Epithelial cell of esophagus (primary cell): ENCODE data around the gene INHBA.

ENCODE experiments used
- DNase-seq: peaks from one replicate; pipeline ENCODE4 v3.0.0; 2010; ENCODE audit warnings: low read depth
- H3K4me3 ChIP-seq: 2 replicates; pipeline ENCODE4 v1.5.1; 2011; ENCODE audit warnings: mild to moderate bottlenecking, low read length, control low read depth
- TF ChIP-seq, protein P1 (sequence below): IDR thresholded peaks from 2 replicates; pipeline ENCODE4 v1.5.1; 2011; ENCODE audit warnings: low read depth, mild to moderate bottlenecking, low read length, control low read depth, inconsistent platforms; ENCODE audit not compliant: insufficient read depth; ENCODE audit errors: missing control alignments

INHBA gene

DNA sequence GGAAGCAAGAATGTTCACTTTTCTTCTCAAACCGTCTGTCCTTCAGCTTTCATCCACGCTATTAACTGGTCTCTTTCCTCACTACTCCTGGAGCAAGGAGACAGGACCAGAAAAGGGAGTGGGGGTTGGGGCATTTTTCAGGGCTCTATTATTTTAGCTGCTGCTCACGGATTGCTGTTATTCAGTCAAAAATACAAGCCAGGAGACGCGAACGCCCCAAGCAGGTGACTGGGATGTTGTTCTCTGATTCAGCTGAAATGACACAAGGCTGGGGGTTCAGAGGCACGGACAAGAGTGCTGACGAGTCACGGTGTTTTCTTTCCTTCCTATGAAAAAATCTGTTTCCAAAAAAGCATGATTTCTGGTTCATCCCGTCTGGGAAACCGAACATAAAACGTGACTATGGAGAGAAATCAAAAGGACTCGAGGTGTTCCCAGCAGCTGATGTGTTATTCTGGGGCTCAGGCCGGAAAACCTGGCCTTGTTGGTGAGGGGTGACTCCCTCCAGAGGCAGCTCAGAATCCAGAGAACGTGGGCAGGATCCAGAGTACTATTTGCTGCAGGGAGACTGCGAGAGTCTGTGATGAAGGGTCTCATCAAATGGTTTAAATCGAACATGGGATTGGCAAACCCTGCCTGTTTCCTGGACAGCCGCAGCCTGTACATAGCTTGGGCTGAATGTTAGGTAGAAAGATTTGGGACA, 3.5 kb upstream of the INHBA start:
- DNase-seq = no peak
- no peak overlapping the region for H3K4me3 ChIP-seq
- TF ChIP-seq, protein P1, sequence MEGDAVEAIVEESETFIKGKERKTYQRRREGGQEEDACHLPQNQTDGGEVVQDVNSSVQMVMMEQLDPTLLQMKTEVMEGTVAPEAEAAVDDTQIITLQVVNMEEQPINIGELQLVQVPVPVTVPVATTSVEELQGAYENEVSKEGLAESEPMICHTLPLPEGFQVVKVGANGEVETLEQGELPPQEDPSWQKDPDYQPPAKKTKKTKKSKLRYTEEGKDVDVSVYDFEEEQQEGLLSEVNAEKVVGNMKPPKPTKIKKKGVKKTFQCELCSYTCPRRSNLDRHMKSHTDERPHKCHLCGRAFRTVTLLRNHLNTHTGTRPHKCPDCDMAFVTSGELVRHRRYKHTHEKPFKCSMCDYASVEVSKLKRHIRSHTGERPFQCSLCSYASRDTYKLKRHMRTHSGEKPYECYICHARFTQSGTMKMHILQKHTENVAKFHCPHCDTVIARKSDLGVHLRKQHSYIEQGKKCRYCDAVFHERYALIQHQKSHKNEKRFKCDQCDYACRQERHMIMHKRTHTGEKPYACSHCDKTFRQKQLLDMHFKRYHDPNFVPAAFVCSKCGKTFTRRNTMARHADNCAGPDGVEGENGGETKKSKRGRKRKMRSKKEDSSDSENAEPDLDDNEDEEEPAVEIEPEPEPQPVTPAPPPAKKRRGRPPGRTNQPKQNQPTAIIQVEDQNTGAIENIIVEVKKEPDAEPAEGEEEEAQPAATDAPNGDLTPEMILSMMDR = no peak

DNA sequence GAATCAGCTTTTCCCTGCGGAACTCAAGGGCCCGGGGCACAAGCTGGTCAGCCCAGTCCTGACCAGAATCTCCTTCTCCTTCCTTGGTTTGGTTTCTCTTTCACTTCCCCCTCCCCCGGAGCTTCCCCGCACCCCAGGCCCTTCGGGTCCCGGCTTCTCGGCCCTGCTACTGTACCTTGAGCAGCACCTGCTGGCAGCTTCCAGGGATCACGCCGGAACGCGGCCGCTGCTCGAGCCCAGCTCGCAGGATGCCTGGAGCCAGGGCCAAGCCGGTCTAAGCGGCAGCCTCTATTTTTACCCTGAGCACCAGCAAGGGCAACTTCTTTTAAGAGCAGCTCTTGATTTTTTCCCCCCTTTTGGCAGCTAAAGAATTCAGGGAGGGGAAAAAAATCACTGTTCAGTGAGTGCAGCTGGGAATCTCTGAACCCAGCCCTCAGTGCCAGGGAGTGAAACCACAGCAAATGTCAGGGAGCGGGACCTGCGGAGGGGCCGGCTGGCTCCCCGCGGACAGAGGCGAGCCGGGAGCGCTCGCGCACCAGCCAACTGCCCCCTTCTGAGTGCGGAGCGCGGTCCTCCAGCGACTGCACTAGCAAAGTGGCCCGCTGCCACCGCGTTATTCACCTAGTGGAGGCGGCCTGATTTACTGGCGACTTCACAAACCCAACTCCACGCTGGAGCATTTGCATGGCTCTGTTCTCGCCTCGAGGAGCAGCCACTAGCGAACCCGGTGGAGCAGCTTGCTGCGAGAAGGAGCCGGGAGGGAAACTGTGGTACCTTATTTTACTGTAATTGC, 2.4 kb upstream of the INHBA start:
- TF ChIP-seq, protein P1 = peak; percentile 85
- H3K4me3 ChIP-seq = peak overlapping the region; percentile 56
- peak; percentile 87 for DNase-seq

DNA sequence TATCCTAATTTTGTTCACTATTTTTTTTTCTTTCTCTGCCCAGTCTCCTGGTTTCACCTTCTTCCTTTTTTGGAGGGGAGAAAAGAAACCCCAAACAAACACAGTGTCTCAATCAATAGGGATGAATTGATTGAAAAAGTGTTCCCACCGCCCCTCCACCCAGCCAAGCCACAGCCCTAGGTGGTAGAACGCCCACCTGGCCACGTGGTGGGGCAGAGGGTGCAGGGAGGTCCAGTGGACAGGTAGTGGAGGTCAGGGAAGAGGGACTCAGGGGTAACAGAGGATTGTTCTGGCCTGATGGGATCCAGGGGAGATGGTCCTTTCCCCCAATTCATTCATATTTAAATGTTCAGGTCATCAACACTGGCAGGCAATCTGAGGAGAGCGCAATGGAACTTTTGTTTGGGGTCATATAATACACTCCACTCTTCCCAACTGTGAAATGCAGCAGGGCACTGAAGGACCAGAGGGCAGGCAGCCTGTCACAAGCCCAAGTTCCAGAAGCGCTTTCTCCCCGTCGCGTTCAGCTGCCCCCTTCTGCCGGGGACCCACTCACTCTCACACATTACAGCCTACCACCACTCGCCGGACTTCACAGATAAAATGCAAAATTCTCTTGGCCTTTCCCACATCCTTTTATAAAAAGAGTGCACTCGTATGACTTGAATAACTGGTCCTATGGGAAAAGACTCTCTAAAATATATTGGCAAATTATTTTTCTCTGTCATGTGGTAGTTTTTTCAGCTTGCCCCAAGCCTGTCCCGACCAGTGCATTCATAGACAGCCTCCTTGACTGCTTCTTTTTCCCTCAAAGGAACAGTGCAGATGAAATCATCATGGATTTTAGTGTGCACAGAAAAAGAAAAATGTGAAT, 1.6 kb downstream of the INHBA start:
- H3K4me3 ChIP-seq = peak overlapping the region; percentile 48
- TF ChIP-seq, protein P1 = no peak
- no peak for DNase-seq

DNA sequence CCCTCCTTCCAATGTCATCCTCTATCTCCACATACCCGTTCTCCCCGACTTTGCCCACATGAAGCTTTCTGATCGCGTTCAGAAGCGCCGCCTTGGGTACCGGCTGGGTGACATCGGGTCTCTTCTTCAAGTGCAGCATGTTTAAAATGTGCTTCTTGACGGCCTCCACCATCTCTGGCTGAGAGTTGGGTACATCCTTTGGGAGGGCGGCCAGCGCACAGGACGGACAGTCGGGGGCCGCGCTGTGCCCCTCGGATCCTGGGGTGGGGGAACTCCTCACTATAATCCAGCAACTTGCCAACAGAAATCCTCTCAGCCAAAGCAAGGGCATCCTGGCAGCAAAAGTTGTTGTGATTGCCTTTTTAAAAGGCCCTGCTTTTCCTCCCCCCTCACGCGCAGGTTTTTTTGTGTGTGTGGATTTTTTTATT, 2.8 kb downstream of the INHBA start:
- peak overlapping the region; percentile 48 for H3K4me3 ChIP-seq
- no peak for DNase-seq
- TF ChIP-seq, protein P1 = no peak

DNA sequence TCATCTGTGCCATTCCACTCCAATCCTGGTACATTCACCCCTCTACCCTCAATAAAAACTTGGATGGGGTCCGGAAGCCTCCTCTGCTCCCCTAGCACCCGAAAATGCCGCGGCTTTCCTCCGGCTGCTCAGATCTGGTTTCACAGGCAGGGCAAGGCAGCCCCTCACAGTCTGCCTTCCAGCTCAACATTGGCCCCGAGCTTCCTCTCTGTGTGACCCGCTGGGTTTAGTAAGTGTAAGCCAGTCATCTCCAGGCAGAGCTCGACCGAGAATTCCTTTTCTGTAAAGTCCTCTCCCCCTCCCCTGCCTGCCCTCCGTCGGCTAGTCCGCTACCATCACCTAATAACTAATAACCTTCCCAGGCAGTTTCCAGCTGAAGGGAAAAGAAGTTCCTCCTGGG, 3.4 kb downstream of the INHBA start:
- no peak for DNase-seq
- TF ChIP-seq, protein P1 = no peak
- peak overlapping the region; percentile 48 for H3K4me3 ChIP-seq

DNA sequence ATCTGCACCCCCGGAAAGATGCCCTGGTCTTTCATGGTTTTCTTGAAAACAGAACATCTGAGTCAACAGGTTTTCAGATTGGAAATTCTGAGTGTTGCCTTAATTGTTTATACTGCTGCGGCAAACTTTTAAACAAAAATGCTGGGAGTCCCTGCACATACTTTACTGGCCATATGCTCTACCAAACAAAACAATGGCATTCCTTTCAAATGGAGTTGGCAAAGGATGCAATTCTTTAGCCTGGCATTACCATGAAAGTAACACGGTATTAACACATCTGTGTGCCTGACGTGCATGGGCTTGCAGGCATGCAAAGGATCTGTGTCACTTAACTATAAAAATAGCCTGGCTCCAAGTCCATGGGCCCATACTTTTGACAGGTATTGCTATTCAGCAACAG, 4.2 kb downstream of the INHBA start:
- TF ChIP-seq, protein P1 = no peak
- DNase-seq = peak; percentile 90
- H3K4me3 ChIP-seq = peak overlapping the region; percentile 48
